DOHH2 (cell line): ENCODE data around the gene KAT2B.

Experiments used
- EZH2phosphoT487 ChIP-seq: fragments of 200-600 bp; sonication (generic); IDR thresholded peaks from 2 replicates; pipeline ENCODE4 v1.6.1; 2017; ENCODE audit warnings: borderline replicate concordance, mild to moderate bottlenecking, antibody characterized with exemption, low read length, moderate library complexity, mixed read lengths
- TF ChIP-seq, protein P1 (sequence below): fragments of 200-600 bp; sonication (generic); IDR thresholded peaks from one replicate; pipeline ENCODE4 v1.5.1; 2014; ENCODE audit warnings: antibody characterized with exemption, mild to moderate bottlenecking, low read depth, low read length; ENCODE audit not compliant: poor library complexity, severe bottlenecking

DNA sequence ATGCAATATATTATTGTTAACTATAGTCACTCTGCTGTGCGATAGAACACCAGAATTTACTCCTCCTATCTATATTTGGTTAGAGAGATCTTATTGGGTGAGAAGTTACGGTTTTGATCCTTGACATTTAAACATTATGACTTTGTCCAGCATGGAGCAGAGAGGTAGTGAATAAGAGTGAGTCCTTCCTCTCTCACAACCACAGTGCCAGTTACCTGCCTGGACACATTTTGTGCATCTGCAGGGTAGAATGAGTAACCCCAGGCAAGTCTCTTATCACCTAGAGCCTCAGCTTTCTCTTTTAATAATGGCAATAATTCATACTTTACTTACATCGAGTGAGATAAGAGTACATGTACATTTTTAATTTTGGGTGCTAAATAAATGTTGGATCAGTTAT is 24.1 kb downstream of the KAT2B start:
- TF ChIP-seq, protein P1, sequence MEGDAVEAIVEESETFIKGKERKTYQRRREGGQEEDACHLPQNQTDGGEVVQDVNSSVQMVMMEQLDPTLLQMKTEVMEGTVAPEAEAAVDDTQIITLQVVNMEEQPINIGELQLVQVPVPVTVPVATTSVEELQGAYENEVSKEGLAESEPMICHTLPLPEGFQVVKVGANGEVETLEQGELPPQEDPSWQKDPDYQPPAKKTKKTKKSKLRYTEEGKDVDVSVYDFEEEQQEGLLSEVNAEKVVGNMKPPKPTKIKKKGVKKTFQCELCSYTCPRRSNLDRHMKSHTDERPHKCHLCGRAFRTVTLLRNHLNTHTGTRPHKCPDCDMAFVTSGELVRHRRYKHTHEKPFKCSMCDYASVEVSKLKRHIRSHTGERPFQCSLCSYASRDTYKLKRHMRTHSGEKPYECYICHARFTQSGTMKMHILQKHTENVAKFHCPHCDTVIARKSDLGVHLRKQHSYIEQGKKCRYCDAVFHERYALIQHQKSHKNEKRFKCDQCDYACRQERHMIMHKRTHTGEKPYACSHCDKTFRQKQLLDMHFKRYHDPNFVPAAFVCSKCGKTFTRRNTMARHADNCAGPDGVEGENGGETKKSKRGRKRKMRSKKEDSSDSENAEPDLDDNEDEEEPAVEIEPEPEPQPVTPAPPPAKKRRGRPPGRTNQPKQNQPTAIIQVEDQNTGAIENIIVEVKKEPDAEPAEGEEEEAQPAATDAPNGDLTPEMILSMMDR: no peak
- no peak for TF ChIP-seq EZH2phosphoT487
